Endometrium (tissue), 2 donors: ENCODE results near the gene PIEZO2.

ENCODE experiments used
- FAIRE-seq: peaks from 2 replicates; lab custom pipeline; 2012; peaks lifted over from hg19 to GRCh38; lab: Jason Lieb, UNC
- donor health status: control.
- donor health status: control.

Gene PIEZO2

DNA sequence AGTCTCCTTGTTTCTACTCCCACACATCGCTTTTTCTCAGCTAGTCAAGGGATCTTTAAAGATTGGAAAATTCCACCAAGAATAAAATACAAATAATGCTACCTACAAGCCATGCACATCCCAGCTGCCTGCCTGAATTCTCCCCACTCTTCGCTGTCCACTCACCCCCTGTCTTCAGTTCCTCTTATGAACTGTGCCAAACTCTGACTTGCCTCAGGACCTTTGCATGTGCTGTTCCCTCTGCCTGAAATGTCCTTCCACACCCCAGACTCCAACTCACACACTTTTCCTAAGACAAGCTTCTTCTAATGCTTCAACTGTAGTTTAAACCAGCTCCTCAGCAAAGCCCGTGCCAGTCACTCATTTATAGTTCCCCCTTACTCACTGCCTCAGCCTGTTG, 363.6 kb downstream of the PIEZO2 start:
- FAIRE-seq: no peak

DNA sequence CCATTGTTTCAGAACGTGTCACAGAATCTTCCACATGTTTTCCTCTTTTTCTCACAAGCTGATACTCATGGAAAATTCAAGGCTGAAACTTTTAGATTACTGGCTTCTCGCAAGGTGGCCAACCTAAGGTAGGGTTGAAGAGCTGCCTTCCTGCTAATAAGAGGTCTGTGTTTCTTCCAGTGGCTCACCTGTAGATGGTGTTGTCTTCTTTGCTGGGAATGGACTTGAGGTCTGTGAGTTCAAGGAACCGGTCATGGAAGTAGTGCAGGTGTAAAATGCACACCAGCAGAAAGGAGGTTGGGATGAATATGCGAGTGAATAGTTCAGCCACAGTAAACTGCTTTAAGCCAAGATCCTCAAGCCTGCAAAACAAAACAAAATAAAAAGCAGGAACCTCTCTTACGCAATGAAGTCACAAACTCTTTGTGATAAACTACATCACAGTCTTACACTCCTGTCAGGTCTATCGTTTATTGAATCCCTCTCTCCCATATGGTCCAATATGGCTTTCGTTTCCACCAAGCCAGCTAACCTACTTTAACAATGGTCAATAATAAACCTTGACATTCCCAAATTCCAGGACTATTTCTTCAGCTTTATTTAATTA, 364.7 kb downstream of the PIEZO2 start:
- FAIRE-seq: no peak

DNA sequence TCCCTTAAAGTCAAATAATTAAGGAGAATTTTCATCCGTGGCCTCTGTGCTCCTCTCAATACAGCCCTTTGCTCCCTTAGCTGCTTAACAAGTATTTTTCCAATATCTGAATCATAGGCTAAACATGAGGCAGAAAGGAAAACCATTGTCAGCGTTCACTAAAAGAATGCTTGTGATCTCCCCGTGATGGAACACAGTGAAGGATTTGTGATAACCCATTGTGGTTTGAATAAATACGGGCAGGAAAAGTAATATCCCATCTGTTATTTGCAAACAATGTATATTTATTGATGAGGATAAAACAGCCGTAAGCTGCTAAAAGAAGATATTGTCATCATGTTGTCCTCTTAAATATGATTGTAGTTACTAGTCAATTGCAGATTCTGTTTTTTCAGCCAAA, 365.4 kb downstream of the PIEZO2 start:
- no peak for FAIRE-seq

DNA sequence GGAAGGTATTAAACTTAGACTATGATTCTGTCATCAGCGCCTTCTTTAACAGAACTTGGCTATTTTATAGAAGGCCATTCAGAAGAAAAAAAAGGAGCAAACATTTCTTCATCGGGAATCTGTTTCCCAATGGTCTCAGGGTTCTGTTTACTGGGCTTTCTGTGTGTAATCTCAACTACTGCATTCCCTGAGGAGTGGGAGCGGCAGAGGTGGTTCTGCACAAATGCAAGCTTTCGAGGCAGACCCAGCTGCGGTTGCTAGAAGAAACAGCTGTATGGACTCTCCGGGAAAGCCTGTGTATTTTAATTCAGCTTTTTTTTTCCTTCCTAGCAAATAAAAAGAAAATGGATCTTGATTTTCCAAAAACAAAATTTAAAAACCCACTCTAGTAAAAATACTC, 372.9 kb downstream of the PIEZO2 start:
- FAIRE-seq: no peak

DNA sequence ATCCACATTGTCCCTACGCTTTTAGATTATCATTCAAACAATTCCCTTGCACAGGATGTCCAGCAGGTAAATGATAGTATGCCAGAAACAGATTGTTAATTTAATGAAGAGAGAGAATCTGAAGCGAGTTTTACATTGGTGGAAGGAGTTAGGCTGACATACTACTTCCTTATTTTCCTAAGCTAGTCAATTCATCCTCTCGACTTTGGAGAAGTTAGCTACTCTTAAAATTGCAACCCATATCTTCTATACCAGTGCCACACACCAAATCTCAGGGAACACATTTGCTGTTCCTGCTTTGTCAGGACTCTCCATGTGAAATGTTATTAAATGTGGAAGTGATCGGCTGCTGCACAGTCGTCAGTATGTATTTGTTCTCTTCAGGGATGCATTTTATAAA, 374.3 kb downstream of the PIEZO2 start:
- FAIRE-seq: no peak

DNA sequence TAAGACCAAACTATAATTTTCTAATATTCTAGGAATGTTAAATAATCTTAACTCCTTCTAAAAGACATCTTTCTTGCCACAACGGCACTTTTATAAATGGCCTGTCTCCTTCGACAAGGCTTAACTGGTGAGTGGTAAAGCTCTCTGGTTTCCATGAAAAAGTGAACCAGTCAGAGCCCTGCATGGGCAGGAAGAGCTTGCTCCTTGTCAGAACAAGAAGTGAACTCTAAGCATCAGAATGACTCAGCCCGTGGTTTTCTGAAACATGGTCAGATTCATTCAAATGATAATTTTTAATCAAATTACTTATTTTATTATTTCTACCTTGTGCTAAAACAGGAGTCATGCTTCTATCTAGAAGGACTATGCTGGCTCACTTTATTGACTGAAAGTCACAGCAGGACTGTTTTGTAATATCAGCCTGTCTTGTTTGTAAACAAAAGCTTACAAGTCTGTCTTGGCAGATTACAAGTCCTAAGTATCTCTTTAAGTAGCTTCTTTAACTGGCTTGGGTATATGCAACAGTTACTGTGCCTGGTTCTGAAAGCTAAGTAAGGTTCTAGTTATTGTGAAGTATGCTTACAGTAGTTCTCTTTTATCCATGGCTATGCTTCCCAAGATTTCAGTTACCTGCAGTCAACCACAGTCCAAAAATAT, 378.2 kb downstream of the PIEZO2 start:
- no peak for FAIRE-seq

- FAIRE-seq: no peak
Measured at GRCh38 chr18:10770264-10770663, 379.1 kb downstream of the PIEZO2 start.

DNA sequence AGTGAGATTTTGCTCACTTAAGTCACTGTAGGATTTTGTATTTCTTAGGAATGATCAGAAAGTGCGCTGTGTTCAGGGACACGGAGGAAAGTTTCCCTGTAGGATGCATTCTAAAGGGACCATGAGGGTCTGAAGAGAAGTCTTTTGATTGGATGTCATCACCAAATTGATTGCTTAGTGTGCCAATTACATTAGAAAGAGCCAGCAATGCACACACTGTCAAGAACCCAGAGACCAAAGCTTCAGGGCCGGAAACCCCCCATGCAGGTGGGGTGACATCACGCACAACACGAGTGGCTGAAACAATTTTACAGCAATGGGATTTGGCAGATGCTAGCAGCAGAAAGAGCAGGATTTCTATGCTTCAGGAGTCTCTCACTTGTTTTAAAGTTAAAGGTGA, 381.1 kb downstream of the PIEZO2 start:
- FAIRE-seq: no peak

- no peak for FAIRE-seq
Measured at GRCh38 chr18:10767658-10768057, 381.7 kb downstream of the PIEZO2 start.

- FAIRE-seq: no peak
Measured at GRCh38 chr18:10760986-10761385, 388.4 kb downstream of the PIEZO2 start.

DNA sequence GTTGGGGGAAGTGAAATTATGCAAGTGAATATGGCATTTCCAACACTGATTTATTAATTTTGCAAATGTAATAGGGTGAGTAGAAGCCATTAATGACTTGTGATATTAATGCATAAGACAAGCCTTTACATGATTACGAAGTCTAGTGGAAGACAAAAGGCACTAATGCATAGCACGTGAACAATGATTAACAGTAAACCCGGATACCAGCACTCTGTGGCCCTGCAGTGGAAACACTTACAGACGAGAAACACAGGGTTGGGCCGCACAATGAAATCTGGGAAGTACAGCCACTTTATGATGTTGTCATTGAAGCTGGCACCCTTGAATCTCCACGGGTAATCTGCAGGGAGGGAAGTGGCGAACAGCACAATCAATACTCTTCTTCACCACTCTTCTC, 390.1 kb downstream of the PIEZO2 start:
- no peak for FAIRE-seq

GRCh38 chr18:10757946-10758345, 391.4 kb downstream of the PIEZO2 start:
- FAIRE-seq: no peak

GRCh38 chr18:10757349-10757748, 392.0 kb downstream of the PIEZO2 start:
- no peak for FAIRE-seq

DNA sequence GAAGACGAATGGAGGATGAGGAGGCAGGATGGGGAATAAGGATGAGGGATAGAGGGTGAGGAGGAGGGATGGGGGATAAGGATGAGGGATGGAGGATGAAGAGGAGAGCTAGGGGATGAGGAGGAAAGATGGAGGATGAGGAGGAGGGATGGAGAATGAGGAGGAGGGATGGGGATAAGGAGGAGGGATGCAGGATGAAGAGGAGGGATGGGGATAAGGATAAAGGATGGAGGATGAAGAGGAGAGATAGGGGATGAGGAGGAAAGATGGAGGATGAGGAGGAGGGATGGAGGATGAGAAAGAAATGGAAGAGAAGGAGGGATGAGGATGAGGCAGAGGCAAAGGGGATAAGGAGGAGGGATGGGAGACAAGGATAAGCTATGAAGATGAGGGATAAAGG, 393.5 kb downstream of the PIEZO2 start:
- FAIRE-seq: no peak

GRCh38 chr18:10754128-10754527, 395.2 kb downstream of the PIEZO2 start:
- no peak for FAIRE-seq

- no peak for FAIRE-seq
Measured at GRCh38 chr18:10752382-10752781, 397.0 kb downstream of the PIEZO2 start.

GRCh38 chr18:10751653-10752052, 397.7 kb downstream of the PIEZO2 start:
- no peak for FAIRE-seq

GRCh38 chr18:10750191-10751035, 399.0 kb downstream of the PIEZO2 start:
- no peak for FAIRE-seq

DNA sequence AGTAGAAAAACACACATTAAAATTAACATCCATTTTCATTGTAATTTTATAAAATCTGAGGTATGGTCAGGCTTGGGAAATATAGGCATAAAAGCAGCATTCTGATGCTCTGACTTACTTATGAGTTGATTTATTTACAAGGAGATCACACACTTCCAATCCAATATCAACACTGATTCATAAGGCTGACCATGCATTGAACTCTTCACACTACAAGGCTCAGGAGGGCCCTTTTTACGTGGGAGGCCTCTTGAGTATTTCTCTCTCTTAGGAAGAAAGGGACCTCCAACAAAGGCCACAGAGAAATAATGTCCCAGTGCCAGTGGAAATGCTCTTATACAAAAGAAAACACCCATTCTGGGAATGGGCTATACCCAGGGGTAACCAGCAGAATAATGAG, 400.7 kb downstream of the PIEZO2 start:
- FAIRE-seq: no peak

DNA sequence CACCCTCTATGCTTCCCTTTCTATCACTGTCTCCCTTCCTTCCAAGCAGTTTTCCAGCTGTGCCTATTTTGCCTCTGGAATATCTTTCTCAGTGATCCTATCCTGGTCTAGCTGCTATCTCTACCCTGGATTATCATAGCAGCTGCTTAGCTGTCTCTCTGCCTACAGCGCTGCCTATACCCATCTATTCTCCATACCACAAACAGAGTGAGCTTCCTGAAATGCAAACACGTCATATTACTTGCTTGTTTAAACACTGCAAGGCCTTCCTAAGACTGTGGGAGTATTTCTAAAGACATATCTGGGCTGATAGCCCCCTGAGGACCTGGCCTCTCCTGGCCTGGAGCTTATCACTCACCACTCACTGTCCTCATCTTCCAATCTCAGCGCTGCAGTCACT, 403.4 kb downstream of the PIEZO2 start:
- no peak for FAIRE-seq

- no peak for FAIRE-seq
Measured at GRCh38 chr18:10745219-10745618, 404.1 kb downstream of the PIEZO2 start.

GRCh38 chr18:10743766-10744165, 405.6 kb downstream of the PIEZO2 start:
- no peak for FAIRE-seq

DNA sequence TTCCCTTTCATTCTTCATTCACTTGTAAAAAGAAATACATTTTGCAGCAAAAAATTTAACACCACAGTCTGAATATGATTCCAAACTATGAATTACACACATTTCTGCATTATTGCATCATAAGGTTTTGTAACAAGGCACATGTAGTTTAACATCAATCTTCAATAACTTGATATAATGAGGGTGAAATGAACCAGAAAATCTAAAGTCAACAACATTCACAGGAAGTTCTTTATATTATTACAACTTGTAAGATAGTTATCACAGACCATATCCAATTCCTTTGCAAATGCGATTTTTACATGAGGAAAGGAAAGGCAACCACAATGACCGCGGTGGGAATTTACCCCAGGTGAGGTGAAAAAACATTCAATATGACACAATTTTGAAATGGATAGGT, 410.2 kb downstream of the PIEZO2 start:
- FAIRE-seq: no peak
